GM12878 (cell line): Measurements from ENCODE around the gene CHN1. TPM values are rescaled to one million over a fixed set of nuclear protein-coding genes. Genes with fewer than 3 reads are reported as not detected.

Experiments used
- ATAC-seq: fragments of 200-7000 bp; cut with Tn5 transposase; 3 replicates; pipeline ENCODE4 v1.9.1; 2020; ENCODE audit warnings: mild to moderate bottlenecking, moderate library complexity
- BruUV-seq: library from RNA; stranded (reverse); fragments of 400-500 nt; replicated peaks from 2 replicates; lab custom pipeline; 2021; lab: Mats Ljungman, UMichigan
- CTCF ChIA-PET: fragments of 300-600 bp; sonication (Branson Sonifier 250); formaldehyde crosslinking; extraction: SDS; loops from one replicate; lab custom pipeline; 2021; ENCODE audit warnings: inconsistent platforms; lab: Yijun Ruan, JAX
- POLR2A ChIA-PET: fragments of 350-600 bp; formaldehyde crosslinking; extraction: SDS; loops from one replicate; lab custom pipeline; 2021; ENCODE audit warnings: inconsistent platforms; lab: Charles Lee
- RAD21 ChIA-PET: fragments of 300-600 bp; sonication (Branson Sonifier 250); formaldehyde crosslinking; loops from one replicate; lab custom pipeline; 2023; ENCODE audit warnings: antibody characterized with exemption; ENCODE audit not compliant: unreplicated experiment; lab: Charles Lee
- SMC1A ChIA-PET: fragments of 300-600 bp; sonication (Branson Sonifier 250); formaldehyde crosslinking; loops from one replicate; lab custom pipeline; 2023; ENCODE audit not compliant: unreplicated experiment, uncharacterized antibody; lab: Charles Lee
- DNase-seq: peaks from one replicate; pipeline ENCODE4 v3.0.0-alpha.2; 2011; ENCODE audit warnings: low read depth, low spot score
- FAIRE-seq: peaks from 3 replicates; lab custom pipeline; 2011; peaks lifted over from hg19 to GRCh38; lab: Jason Lieb, UNC
- H2AFZ ChIP-seq: 2 replicates; pipeline ENCODE4 v1.6.0; 2011; ENCODE audit warnings: low read depth, low read length, control low read depth; ENCODE audit not compliant: control insufficient read depth
- H3K27ac ChIP-seq: 2 replicates; pipeline ENCODE4 v1.5.1; 2011; ENCODE audit warnings: control low read depth; ENCODE audit not compliant: control insufficient read depth, insufficient read depth
- H3K27me3 ChIP-seq, 2 experiments: replicated peaks in 1 of 2; 2 replicates each; pipeline versions ENCODE4 v1.6.0 to v1.6.1; 2011; ENCODE audit warnings: low read length in 1 of 2; ENCODE audit not compliant: control insufficient read depth in 2 of 2, insufficient read depth in 2 of 2
- H3K36me3 ChIP-seq, 2 experiments: 2 replicates each; pipeline ENCODE4 v1.5.1; 2011; ENCODE audit warnings: low read length in 1 of 2; ENCODE audit not compliant: control insufficient read depth in 2 of 2, insufficient read depth in 2 of 2
- H3K4me1 ChIP-seq: 2 replicates; pipeline ENCODE4 v1.6.1; 2011; ENCODE audit warnings: mild to moderate bottlenecking, low read length, moderate library complexity, mixed read lengths; ENCODE audit not compliant: control insufficient read depth, insufficient read depth
- H3K4me2 ChIP-seq: 2 replicates; pipeline ENCODE4 v1.6.0; 2011; ENCODE audit warnings: control low read depth; ENCODE audit not compliant: control insufficient read depth, insufficient read depth
- H3K4me3 ChIP-seq: fragments of 200-600 bp; sonication (generic); 2 replicates; pipeline ENCODE4 v1.5.1; 2016
- H3K79me2 ChIP-seq: 2 replicates; pipeline ENCODE4 v1.6.0; 2011; ENCODE audit warnings: low read length; ENCODE audit not compliant: control insufficient read depth, insufficient read depth
- H3K9ac ChIP-seq: 2 replicates; pipeline ENCODE4 v1.8.0; 2011; ENCODE audit warnings: low read length, control low read depth, mixed read lengths; ENCODE audit not compliant: control insufficient read depth, insufficient read depth
- H3K9me3 ChIP-seq: replicated peaks from 3 replicates; pipeline ENCODE4 v1.5.1; 2011; ENCODE audit warnings: mild to moderate bottlenecking, low read length; ENCODE audit not compliant: control insufficient read depth, insufficient read depth
- H4K20me1 ChIP-seq: 2 replicates; pipeline ENCODE4 v1.6.0; 2011; ENCODE audit not compliant: control insufficient read depth, insufficient read depth
- BACH1 ChIP-seq: fragments of 450-650 bp; IDR thresholded peaks from 2 replicates; pipeline ENCODE4 v1.6.1; 2017; ENCODE audit warnings: mild to moderate bottlenecking, borderline replicate concordance
- CBX5 ChIP-seq: sonication (generic); IDR thresholded peaks from 2 replicates; pipeline ENCODE4 v1.6.1; 2016; ENCODE audit warnings: low read depth, moderate library complexity, mild to moderate bottlenecking, inconsistent platforms
- EED ChIP-seq: sonication (generic); IDR thresholded peaks from 2 replicates; pipeline ENCODE4 v1.6.1; 2016; ENCODE audit warnings: antibody characterized with exemption, low read depth
- IRF5 ChIP-seq: fragments of 450-650 bp; IDR thresholded peaks from 2 replicates; pipeline ENCODE4 v1.6.1; 2017; ENCODE audit warnings: borderline replicate concordance
- JUNB ChIP-seq: IDR thresholded peaks from 2 replicates; pipeline ENCODE4 v1.6.1; 2016; ENCODE audit warnings: antibody characterized with exemption, mild to moderate bottlenecking
- KAT2A ChIP-seq: conservative IDR thresholded peaks from 2 replicates; pipeline ENCODE4 v1.6.1; 2011; ENCODE audit warnings: low read depth, low read length; ENCODE audit not compliant: control insufficient read depth
- NFIC ChIP-seq: IDR thresholded peaks from 2 replicates; pipeline ENCODE4 v1.6.1; 2012; ENCODE audit warnings: low read depth, mild to moderate bottlenecking, inconsistent platforms, low read length, moderate library complexity
- NKRF ChIP-seq: fragments of 450-650 bp; conservative IDR thresholded peaks from 2 replicates; pipeline ENCODE4 v1.6.1; 2017; ENCODE audit warnings: mild to moderate bottlenecking, moderate library complexity
- PAX5 ChIP-seq: IDR thresholded peaks from 2 replicates; pipeline ENCODE4 v1.6.1; 2011; ENCODE audit warnings: low read depth, low read length, borderline replicate concordance
- POLR2AphosphoS2 ChIP-seq: IDR thresholded peaks from 2 replicates; pipeline ENCODE4 v1.6.1; 2011; ENCODE audit warnings: low read depth, mild to moderate bottlenecking, low read length, improper control_type of control experiment, moderate library complexity
- RAD51 ChIP-seq: fragments of 450-650 bp; IDR thresholded peaks from 2 replicates; pipeline ENCODE4 v1.6.1; 2016; ENCODE audit warnings: moderate library complexity, mild to moderate bottlenecking, inconsistent platforms
- RCOR1 ChIP-seq: conservative IDR thresholded peaks from 2 replicates; pipeline ENCODE4 v1.6.1; 2012; ENCODE audit warnings: low read depth, low read length, improper control_type of control experiment
- SMC3 ChIP-seq: IDR thresholded peaks from 2 replicates; pipeline ENCODE4 v1.6.1; 2011; ENCODE audit warnings: low read length, improper control_type of control experiment, borderline replicate concordance
- YBX1 ChIP-seq: fragments of 450-650 bp; IDR thresholded peaks from 2 replicates; pipeline ENCODE4 v1.6.1; 2016; ENCODE audit warnings: antibody characterized with exemption
- ZBTB11 ChIP-seq: fragments of 450-650 bp; formaldehyde crosslinking; IDR thresholded peaks from 2 replicates; pipeline ENCODE4 v1.5.0; 2022; ENCODE audit warnings: mild to moderate bottlenecking, missing genetic modification characterization
- ZNF207 ChIP-seq: fragments of 450-650 bp; IDR thresholded peaks from 2 replicates; pipeline ENCODE4 v1.6.1; 2014; ENCODE audit warnings: antibody characterized with exemption, mild to moderate bottlenecking, borderline replicate concordance
- ZNF622 ChIP-seq: fragments of 450-650 bp; IDR thresholded peaks from 2 replicates; pipeline ENCODE4 v1.6.1; 2017; ENCODE audit warnings: mild to moderate bottlenecking, inconsistent platforms
- WGBS: methylation state at CpG from one replicate; pipeline ENCODE4 v1.1.6; 2016; ENCODE audit warnings: low lambda C conversion rate; ENCODE audit not compliant: insufficient replicate concordance, insufficient coverage; ENCODE audit errors: missing lambda C conversion rate; 5-methylcytosine and 5-hydroxymethylcytosine counted together
- in situ Hi-C: fragments of 300-500 bp; cut with MboI; formaldehyde crosslinking; loops from 9 replicates; pipeline ENCODE4 v1.14.3; 2018; ENCODE audit warnings: mixed read lengths
- intact Hi-C: fragments of 100-400 bp; cut with micrococcal nuclease; formaldehyde crosslinking; loops from one replicate; pipeline ENCODE4 v1.14.2; 2022; ENCODE audit not compliant: unreplicated experiment
- polyA plus RNA-seq, 11 experiments: library from polyadenylated mRNA; depleted of rRNA in 4 of 11; unstranded in 6 of 11; stranded (reverse) in 5 of 11; fragments of >200 nt; fragmentation: Nextera tagmentation in 4 of 11; fragmentation: Illumina TruSeq in 1 of 11; extraction: Ambion mirVana in 4 of 11; extraction: Trizol in 1 of 11; gene quantifications; 1 replicate in 1 of 11; 2 replicates in 10 of 11; pipeline versions ENCODE4 v1.2.1 to v1.2.3, GENCODE V29; 2011 to 2016; ENCODE audit warnings: inconsistent platforms in 2 of 11, missing spikeins in 2 of 11, low read depth in 1 of 11
- total RNA-seq, 4 experiments: library from RNA; depleted of rRNA in 3 of 4; stranded (reverse); fragments of >200 nt in 3 of 4; fragmentation: Illumina TruSeq in 1 of 4; extraction: Trizol in 1 of 4; gene quantifications; 2 replicates each; pipeline versions ENCODE4 v1.2.1 to v1.2.3, GENCODE V29; 2013 to 2021

Gene CHN1
- total and polyA plus RNA-seq, 10 of the 15 experiments (the other 5 are each of a cell fraction or from before 2014, with no cell fraction given): 0.18 to 0.92 (median 0.53) TPM; not detected in 1

DNA sequence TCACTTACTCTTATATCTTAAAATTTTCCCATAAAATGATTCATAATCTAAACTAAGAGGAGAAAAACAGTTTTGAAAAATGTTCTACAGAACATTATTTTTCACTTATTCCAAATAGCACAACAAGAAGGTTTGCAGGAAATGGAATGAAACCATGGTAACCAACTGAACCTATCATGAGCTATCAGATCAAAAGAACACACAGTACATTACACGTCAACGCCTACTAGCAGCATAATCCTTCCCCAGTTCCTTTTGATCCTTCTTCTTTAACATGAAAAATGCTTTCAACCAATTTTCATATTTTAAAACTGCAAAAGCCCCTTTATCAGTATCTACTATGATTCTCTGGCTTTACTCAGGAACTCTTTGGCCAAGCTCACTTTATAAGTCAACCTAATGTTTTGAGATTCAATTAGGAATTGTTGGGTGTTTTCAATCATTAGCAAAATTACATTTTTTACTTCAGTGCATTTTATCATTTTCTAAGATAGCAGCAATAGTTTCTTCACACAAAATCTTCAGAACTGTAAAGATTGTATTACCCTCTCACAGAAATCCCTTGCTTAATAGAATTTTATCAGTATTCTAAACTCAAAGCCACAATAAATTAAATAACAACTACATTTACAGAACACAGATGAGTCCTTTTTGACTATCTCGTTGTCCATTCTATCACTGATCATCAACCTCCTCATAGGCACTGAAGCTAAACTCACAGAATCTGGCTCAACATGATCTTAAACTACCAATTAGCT lies 102.5 kb downstream of the CHN1 start (continued):
- TF ChIP-seq RAD51: no peak
- no peak for TF ChIP-seq NFIC
- no peak for TF ChIP-seq POLR2AphosphoS2
- no peak for TF ChIP-seq BACH1
- TF ChIP-seq, all 136 proteins: peak for 0

DNA sequence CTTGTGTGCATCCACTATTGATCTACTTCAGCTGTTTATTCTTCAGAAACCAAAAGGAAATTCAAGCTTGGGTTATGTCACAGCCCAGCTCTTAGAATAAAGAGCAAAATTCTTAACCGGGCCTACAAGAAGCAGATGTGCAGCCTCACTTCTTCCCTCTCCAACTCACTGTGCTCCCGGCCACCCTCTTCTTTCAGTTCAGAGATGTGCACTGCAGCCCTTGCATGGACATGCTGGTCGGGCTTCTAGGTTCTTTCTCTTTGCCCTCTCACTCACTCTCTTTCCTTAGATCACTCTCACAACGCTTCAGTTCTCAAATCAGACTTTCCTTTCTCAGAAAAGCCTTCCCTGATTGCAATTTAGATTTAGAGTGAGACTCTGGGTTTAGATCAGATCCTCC lies 104.1 kb downstream of the CHN1 start:
- in situ Hi-C loops: no loop called here
- Histone ChIP-seq H3K4me1 (no peaks in the 10 kb centered on the region), H3K9ac (no peak overlapping the region), H3K9me3 (no peaks in the 10 kb centered on the region), H3K79me2 (no peaks in the 10 kb centered on the region), H4K20me1 (no peaks in the 10 kb centered on the region), H3K36me3 (no peaks in the 10 kb centered on the region), H3K27me3 (no peaks in the 10 kb centered on the region), H3K27ac (no peak overlapping the region), H2AFZ (no peak overlapping the region), H3K4me2 (no peak overlapping the region), H3K4me3 (no peak overlapping the region)
- ChIA-PET RAD21 (no interaction called here), CTCF (interaction anchor here (2.3 kb wide), 1 partner anchor 130 kb away, joined by 6 read pairs; no protein-coding TSS in a partner anchor), SMC1A (interaction anchor here (0.7 to 0.9 kb wide), 3 partner anchors 10 to 152 kb away, joined by 3 read pairs; no protein-coding TSS in a partner anchor), POLR2A (no interaction called here)
- 8% methylated on average over 4 of the region's 4 CpGs for WGBS
- FAIRE-seq (no peak), ATAC-seq (peak; percentile 29; the same call in 1 of the 3 replicates), DNase-seq (no peak)
- no TSS peak for BruUV-seq
- intact Hi-C loops: no loop called here
- TF ChIP-seq IRF5 (no peak), ZNF622 (no peak), SMC3 (no peak), YBX1 (no peak), JUNB (no peak), KAT2A (no peak), ZBTB11 (no peak), EED (no peak), PAX5 (no peak), CBX5 (no peak), NKRF (no peak), RCOR1 (no peak), ZNF207 (no peak)
